Forelimb muscle (tissue), 1 donor: Measurements from ENCODE around the gene FUBP3. TPM values are rescaled to one million over a fixed set of nuclear protein-coding genes. Genes with fewer than 3 reads are reported as not detected.
"Not testable (repeated sequence)": the region's sequence is repeated elsewhere in the genome, so short reads cannot be mapped to it uniquely, and the experiment has no call there.

Experiments
- DNase-seq: peaks from one replicate; pipeline ENCODE4 v3.0.0-alpha.2; 2013; ENCODE audit warnings: low read depth
- polyA plus RNA-seq: library from polyadenylated mRNA; unstranded; fragments of 120-200 nt; gene quantifications from one replicate; pipeline ENCODE4 v1.2.1, GENCODE V29; 2013; ENCODE audit not compliant: insufficient read length

FUBP3 gene
- polyA plus RNA-seq, 1 donor = 41.6 TPM

GRCh38 chr9:130682421-130683121 lies 103.2 kb downstream of the FUBP3 start:
- DNase-seq = no peak

- no peak for DNase-seq
Measured at GRCh38 chr9:130685104-130685503, 105.7 kb downstream of the FUBP3 start.

- not testable (repeated sequence) for DNase-seq
Measured at GRCh38 chr9:130685945-130686344, 106.6 kb downstream of the FUBP3 start.

GRCh38 chr9:130687615-130688014 lies 108.2 kb downstream of the FUBP3 start:
- DNase-seq = no peak

Other genes with a start within 250 kb of the FUBP3 start
- 38.9 TPM for gene ASS1, start 134.6 kb upstream of the FUBP3 start, polyA plus RNA-seq
- gene PRDM12, start 85.0 kb downstream of the FUBP3 start, polyA plus RNA-seq = not detected
- 26.5 TPM for gene EXOSC2, start 114.2 kb downstream of the FUBP3 start, polyA plus RNA-seq